Right lobe of liver (tissue), 4 donors: ENCODE data around the gene KRT84.

Experiments used
- POLR2A ChIP-seq: fragments of 450-650 bp; IDR thresholded peaks from one replicate; pipeline ENCODE4 v1.6.1; 2017; ENCODE audit warnings: antibody characterized with exemption, mild to moderate bottlenecking
- TF ChIP-seq, protein P1 (sequence below), 4 donors: fragments of 200-600 bp in 3 of 4; fragments of 450-650 bp in 1 of 4; IDR thresholded peaks; one replicate each; pipeline versions ENCODE4 v1.5.1 to v1.8.0; 2016 to 2022; ENCODE audit warnings: antibody characterized with exemption in 4 of 4, mild to moderate bottlenecking in 2 of 4
- donor health status: DM: no; HTN: no; CAD: no.
- donor health status: DM: no; HTN: no; CAD: no.
- donor health status: DM: no; HTN: yes; CAD: no.

DNA sequence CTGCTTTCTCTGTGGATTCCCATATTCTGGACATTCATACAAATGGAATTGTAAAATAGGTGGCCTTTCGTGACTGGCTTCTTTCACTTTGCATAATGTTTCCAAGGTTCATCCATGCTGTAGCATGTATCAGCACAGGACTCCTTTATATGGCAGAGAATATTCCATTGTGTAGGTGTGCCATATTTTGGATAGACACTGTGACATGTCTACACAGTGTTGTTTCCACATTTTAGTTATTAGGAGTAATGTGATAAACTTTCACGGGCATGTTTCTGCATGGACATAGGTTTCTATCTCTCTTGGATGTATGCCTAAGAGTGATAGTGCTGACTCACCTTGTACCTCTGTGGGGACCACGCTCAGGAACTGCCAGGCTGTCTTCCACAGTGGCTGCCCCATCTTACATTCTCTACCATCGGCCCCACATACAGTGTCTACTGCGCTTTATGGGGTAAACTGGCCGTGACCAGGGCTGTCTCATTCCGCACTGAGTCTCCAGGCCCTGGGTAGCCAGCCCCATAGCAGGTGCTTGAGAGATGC lies 7.1 kb upstream of the KRT84 start:
- TF ChIP-seq, protein P1, sequence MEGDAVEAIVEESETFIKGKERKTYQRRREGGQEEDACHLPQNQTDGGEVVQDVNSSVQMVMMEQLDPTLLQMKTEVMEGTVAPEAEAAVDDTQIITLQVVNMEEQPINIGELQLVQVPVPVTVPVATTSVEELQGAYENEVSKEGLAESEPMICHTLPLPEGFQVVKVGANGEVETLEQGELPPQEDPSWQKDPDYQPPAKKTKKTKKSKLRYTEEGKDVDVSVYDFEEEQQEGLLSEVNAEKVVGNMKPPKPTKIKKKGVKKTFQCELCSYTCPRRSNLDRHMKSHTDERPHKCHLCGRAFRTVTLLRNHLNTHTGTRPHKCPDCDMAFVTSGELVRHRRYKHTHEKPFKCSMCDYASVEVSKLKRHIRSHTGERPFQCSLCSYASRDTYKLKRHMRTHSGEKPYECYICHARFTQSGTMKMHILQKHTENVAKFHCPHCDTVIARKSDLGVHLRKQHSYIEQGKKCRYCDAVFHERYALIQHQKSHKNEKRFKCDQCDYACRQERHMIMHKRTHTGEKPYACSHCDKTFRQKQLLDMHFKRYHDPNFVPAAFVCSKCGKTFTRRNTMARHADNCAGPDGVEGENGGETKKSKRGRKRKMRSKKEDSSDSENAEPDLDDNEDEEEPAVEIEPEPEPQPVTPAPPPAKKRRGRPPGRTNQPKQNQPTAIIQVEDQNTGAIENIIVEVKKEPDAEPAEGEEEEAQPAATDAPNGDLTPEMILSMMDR (IDR thresholded peaks at IDR 0.05), result no peak
- TF ChIP-seq POLR2A, result no peak
